GM18519 (cell line): ENCODE data around the gene RAB6D.
"Not testable (repeated sequence)": the region's sequence is repeated elsewhere in the genome, so short reads cannot be mapped to it uniquely, and the experiment has no call there.

ENCODE experiments used
- ATAC-seq: cut with Tn5 transposase; IDR thresholded peaks from one replicate; pipeline ENCODE4 v1.9.1; 2021; ENCODE audit warnings: mild to moderate bottlenecking, moderate library complexity; ENCODE audit not compliant: unreplicated experiment, low FRiP score

Gene RAB6D

DNA sequence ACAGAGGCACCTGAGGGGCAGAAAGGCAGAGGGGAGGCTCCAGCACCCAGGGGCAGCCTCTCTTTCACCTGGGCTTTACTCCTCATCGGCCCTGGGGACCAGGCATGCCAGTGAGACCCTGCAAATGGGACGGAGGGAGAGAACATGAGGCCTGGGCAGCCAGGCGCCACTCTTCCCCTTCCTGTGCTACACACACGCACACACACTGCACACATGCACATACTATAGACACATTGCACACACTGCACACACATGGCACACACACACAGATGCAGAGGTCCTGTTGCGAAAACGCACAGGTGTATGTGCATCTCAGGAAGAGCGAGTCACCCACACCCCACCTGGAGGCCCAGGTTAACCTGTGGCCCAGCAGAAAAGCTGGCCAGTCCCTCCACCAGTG lies 3.4 kb upstream of the RAB6D start:
- ATAC-seq: no peak

DNA sequence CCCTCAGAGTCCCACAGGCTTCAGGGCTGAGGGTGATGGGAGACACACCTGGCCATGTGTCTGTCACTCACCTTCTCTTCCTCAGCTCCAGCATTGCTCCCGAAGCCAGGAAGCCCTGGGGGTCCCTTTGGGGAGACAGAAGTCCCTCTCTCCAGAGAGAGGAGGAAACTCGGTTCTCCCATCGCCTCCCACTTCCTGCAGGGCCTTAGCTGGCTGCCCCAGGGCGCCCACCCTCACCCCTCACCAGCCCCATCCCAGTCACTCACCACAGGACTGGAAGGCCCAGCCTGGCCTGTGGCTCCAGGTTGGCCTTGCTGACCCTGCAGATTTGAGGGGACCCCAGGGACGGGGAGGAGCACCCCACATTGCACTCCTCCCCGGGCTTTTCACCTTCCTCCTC lies 2.7 kb upstream of the RAB6D start:
- ATAC-seq: no peak

DNA sequence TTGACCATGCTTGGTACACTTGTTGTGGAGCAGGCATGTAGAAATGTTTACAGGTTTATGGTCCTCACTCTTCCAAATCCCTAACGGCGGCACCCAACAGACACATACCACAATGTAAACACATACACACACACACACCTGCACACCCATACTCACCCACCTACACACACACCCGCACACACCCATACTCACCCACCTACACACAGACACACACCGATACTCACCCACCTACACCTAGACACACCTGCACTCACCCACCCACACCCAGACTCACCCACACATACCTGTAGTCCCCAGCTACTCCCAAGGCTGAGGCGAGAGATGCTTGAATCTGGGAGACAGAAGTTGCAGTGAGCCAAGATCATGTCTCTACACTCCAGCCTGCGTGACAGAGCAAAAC lies 1.5 kb upstream of the RAB6D start:
- ATAC-seq: no peak

DNA sequence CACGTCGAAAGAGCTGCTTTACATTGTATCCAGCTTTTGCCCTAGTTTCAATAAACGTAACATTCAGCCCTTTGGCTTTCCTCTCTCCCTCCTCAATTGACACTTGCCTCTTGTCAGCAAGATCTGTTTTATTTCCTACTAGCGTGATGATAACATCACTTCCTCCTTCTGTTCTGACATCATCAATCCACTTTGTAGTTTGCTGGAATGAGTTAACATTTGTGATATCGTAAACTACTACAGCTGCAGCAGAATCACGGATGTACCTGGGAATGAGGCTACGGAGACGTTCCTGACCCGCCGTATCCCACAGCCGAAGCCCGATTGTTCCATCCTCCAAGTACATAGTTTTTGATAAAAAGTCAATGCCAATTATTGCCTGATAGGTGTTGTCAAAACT lies 755 bp downstream of the RAB6D start:
- not testable (repeated sequence) for ATAC-seq

DNA sequence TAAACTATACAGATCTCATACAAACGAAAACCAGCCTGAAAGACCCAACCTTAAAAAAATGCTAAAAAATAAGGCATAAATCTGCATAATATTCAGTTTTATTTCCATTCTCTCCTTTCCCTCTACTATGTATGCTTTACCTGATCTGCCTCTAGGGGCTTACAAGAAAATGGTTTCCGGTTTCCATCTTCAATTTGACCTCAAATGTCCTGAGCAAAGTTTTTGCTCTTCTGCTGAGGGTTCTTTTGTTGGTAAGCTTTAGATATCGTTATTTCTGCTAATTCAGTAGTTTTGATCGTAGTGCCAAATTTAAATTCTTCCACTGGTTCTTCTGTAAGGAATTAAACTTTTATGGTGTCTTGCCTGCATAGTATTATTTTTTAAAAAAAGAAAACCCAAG lies 2.2 kb downstream of the RAB6D start:
- ATAC-seq: not testable (repeated sequence)

DNA sequence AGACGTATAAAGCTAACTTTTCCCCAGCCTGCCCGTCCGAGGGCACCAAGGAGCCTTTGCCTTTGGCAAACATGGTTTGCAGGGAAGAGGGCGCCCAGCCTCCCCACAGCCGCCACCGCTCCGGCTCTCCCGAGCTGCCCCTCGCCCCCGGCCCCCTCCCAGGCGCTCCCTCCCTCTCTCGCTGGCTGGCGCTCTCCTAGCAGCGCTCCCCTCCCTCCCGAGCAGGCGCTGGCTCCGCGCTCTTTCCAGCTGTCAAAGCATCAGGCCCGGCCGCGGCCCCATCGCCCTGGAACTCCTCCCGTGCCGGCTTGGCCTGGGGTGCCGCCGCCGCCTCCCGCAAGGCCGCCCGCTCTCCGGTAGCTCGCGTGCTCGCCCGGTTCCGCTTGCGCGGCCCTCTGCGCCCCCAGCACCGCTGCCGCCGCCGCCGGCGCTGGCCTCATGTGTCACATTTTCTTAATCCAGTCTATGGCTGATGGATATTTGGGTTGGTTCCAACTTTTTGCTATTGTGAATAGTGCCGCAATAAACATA lies 10.7 kb downstream of the RAB6D start:
- ATAC-seq: not testable (repeated sequence)

DNA sequence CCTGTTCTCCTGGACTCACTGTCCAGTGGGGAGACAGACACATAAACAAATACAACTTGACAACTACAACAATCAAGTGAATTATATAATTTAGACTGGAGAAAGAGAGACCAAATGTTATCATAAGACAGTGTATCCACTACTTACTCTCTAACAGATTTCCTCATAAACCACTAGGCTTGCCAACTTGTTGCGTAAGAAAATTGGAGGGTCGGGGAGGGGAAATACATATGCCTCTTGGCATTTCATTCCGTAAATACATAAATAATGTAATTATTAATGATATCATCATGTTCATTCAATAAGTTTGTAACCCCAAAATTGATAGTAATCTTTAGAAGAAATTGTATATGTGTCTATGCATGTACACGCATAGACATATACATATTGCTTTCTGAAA lies 14.9 kb downstream of the RAB6D start:
- no peak for ATAC-seq

DNA sequence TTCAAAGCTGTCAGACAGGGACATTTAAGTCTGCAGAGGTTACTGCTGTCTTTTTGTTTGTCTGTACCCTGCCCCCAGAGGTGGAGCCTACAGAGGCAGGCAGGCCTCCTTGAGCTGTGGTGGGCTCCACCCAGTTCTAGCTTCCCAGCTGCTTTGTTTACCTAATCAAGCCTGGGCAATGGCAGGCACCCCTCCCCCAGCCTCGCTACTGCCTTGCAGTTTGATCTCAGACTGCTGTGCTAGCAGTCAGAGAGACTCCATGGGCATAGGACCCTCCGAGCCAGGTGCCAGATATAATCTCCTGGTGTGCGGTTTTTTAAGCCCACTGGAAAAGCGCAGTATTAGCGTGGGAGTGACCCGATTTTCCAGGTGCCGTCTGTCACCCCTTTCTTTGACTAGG lies 16.9 kb downstream of the RAB6D start:
- ATAC-seq: not testable (repeated sequence)

DNA sequence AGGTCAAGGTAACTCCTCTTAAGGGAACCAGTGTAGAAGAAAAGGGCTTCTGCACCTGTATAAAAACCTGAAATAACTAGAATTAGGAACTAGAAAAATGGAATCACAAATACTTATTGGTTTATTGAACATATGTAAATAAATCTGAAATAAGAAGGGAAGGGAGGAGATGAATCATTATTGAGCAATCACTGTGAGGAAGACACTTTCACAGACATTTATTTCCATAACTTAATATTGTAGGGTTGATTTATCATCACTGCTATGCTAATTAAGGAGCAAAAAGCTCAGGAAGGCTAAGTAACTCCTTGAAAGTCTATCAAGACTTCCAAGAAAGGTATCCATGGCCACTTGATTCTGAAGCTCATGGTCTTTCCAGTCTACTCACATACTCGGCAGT lies 24.7 kb downstream of the RAB6D start:
- ATAC-seq: not testable (repeated sequence)

DNA sequence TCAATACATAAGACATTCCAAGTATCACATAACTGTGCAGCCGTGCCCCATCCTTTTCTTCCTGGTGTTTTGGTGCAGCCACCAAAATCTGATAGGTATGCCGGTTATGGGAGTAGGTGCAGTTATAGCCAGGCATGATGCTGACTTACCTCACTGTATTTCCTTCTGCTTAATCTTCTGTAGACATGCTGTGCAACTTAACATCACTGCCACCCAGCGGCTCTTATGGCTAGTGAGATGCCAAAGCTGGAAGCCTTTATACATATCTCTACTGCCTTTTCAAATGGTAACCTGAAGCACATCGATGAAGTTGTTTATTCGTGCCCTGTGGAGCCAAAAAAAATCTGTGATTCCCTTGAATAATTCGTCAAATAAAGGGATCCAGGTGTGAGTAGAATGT lies 28.6 kb downstream of the RAB6D start:
- not testable (repeated sequence) for ATAC-seq

DNA sequence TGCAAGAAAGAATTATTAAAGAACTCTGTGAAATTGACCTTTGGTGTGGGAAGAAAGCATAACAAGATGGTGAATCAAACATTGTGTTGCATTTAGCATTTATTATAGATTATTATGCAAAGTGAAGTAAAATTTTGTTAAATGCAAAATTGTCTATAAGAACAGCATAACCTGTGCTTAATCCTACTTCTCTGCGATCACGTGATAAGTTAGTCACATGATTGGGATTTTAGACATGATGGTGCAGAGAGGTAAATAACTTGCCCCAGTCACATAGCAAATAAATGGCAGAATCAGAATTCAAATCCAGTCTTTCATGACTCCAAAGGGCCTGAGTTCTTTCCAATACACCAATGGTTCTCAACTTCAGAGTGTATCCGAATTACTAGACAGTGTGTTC lies 31.3 kb downstream of the RAB6D start:
- not testable (repeated sequence) for ATAC-seq

DNA sequence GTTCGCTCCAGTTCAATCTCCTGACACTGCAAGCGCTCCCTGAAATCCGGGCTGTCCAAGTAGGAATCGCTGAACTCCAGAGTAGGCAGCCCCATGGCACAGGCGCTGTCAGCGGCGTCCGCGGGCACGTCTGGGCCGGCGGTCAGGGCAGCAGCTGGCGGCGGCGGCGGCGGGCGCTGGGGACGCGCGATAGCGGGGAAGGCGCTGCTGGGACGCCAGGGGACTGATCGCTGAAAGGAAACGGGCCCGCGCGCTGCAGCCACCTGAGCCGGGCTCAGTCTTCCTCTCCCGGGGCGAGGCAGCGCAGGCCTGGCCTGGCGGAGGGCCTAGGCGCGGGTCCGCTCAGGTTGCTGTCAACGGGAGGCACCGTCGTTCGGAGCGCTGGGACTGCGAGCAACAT lies 33.0 kb downstream of the RAB6D start:
- not testable (repeated sequence) for ATAC-seq

DNA sequence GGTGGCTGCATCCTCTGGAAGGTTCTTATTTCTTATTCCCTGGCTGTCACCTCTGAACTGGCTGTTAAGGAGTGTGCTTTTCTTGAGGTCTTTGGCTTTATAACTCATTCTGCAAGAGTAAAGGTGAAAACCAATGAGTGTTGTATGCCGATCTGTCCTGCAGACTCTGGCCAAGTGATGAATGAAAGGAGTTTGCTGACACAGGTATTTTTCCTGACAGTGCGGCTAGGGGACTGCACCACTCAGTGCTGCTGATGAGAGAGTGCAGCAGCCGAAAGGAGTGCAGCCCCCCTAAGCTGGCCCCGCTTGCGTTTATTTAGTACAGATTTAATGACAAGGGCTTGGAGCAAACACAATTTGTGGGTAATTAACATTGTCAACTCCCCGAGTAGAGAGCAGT lies 41.8 kb downstream of the RAB6D start:
- ATAC-seq: no peak

DNA sequence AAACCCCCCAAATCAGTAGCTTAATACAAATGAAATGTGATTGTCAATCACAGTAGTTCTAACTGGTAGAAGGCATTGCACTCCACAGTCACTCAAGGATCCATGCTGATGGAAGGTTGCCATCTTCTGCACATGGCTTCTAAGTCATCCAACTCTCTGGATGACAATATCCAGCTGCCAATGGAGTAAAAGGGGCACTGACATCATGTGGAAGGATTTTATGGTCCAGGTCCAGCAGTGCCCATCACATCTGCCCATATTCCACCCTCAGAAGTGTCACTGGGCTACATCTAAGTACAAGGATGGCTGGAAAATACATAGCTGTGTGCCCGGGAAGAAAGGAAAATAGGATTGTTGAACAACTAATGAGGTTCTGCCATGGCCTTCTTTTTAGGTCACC lies 42.6 kb downstream of the RAB6D start:
- not testable (repeated sequence) for ATAC-seq

DNA sequence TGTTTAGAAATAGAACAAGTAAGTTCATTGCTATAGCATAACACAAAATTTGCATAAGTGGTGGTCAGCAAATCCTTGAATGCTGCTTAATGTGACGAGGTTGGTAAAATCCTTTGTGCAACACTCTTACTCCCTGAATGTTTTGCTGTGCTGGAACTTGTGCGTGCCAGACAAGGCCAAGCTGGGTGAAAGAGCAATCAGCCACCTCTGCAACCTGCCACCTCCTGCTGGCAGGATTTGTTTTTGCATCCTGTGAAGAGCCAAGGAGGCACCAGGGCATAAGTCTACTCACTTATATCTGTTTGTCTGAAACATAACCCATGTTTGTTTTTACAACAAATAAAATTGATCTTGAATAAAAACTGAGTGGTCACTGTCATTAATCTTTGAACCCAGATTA lies 53.0 kb downstream of the RAB6D start:
- not testable (repeated sequence) for ATAC-seq
